Adipose tissue (tissue), 3 donors: ENCODE measurements around the gene BUD23. TPM values are rescaled to one million over a fixed set of nuclear protein-coding genes. Genes with fewer than 3 reads are reported as not detected.
"Not testable (repeated sequence)": the region's sequence is repeated elsewhere in the genome, so short reads cannot be mapped to it uniquely, and the experiment has no call there.

Source experiments
- H3K27ac ChIP-seq: one replicate; pipeline ENCODE4 v1.5.1; 2013; ENCODE audit warnings: low read depth, low read length
- WGBS, 3 donors: extraction: QIAGEN DNeasy Blood & Tissue Kit; methylation state at CpG; one replicate each; pipeline ENCODE4 v1.1.7; 2013; 5-methylcytosine and 5-hydroxymethylcytosine counted together
- polyA plus RNA-seq, 3 donors: library from polyadenylated mRNA; stranded (reverse); fragments of 200-250 nt; gene quantifications; one replicate each; pipeline ENCODE4 v1.2.3, GENCODE V29; 2013
- donor health status: healthy with polysubstance abuse.
- donor health status: Bipolar disorder and iron deficiency.
- donor health status: healthy.

Gene BUD23
- 10 to 100 TPM; 40.7 to 65.8 (median 46.4) TPM for polyA plus RNA-seq

- 0% methylated on average over 63 to 68 of the region's 68 CpGs for WGBS, 3 donors
- no peak within 1 kb of the TSS for H3K27ac ChIP-seq
Observed at GRCh38 chr7:73683056-73683787, at the start of gene BUD23, which contains the start of gene DNAJC30. TSS of gene BUD23 (plus strand) at chr7:73683597. CDS start at chr7:73683626, 29 bp downstream. TSS of gene DNAJC30 (minus strand) at chr7:73683453. CDS start at chr7:73683423, 30 bp downstream.

GRCh38 chr7:73633844-73634243 lies 49.6 kb upstream of the BUD23 start:
- WGBS, 3 donors = 77 to 84% (median 82%) methylated on average over 8 of the region's 8 CpGs
- no peak overlapping the region for H3K27ac ChIP-seq

- WGBS, 3 donors = 81 to 90% (median 84%) methylated on average over 8 of the region's 8 CpGs
Observed at GRCh38 chr7:73635428-73636200, 47.8 kb upstream of the BUD23 start.

GRCh38 chr7:73638911-73639310 lies 44.5 kb upstream of the BUD23 start:
- 31 to 77% (median 38%) methylated on average over 3 of the region's 3 CpGs for WGBS, 3 donors
- H3K27ac ChIP-seq = no peak overlapping the region

More at GRCh38 chr7:73635428-73636200, 47.8 kb upstream of the BUD23 start:
- no peak overlapping the region for H3K27ac ChIP-seq

GRCh38 chr7:73642834-73643233 lies 40.6 kb upstream of the BUD23 start:
- WGBS, 3 donors = 57 to 69% (median 59%) methylated on average over 2 of the region's 2 CpGs
- H3K27ac ChIP-seq = no peak overlapping the region

GRCh38 chr7:73644688-73645286 lies 38.6 kb upstream of the BUD23 start:
- H3K27ac ChIP-seq = no peak overlapping the region
- 56 to 75% (median 67%) methylated on average over 5 of the region's 5 CpGs for WGBS, 3 donors

GRCh38 chr7:73645643-73646174 lies 37.7 kb upstream of the BUD23 start:
- H3K27ac ChIP-seq = no peak overlapping the region
- 33 to 49% (median 46%) methylated on average over 4 of the region's 4 CpGs for WGBS, 3 donors

GRCh38 chr7:73646785-73647724 lies 36.3 kb upstream of the BUD23 start:
- 42 to 46% (median 44%) methylated on average over 15 to 16 of the region's 16 CpGs for WGBS, 3 donors
- no peak overlapping the region for H3K27ac ChIP-seq

GRCh38 chr7:73647725-73648592 lies 35.4 kb upstream of the BUD23 start:
- 1 to 4% (median 3%) methylated on average over 29 to 61 of the region's 62 CpGs for WGBS, 3 donors
- no peak overlapping the region for H3K27ac ChIP-seq

- no peak overlapping the region for H3K27ac ChIP-seq
- 38 to 70% (median 45%) methylated on average over 1 of the region's 1 CpG for WGBS, 3 donors
Observed at GRCh38 chr7:73648593-73649332, 34.6 kb upstream of the BUD23 start.

- WGBS, 3 donors = 39 to 60% (median 43%) methylated on average over 9 of the region's 9 CpGs
Observed at GRCh38 chr7:73649576-73649975, 33.8 kb upstream of the BUD23 start.

GRCh38 chr7:73650524-73650923 lies 32.9 kb upstream of the BUD23 start:
- H3K27ac ChIP-seq = no peak overlapping the region
- WGBS, 3 donors = 49 to 71% (median 60%) methylated on average over 5 of the region's 5 CpGs

More at GRCh38 chr7:73649576-73649975, 33.8 kb upstream of the BUD23 start:
- H3K27ac ChIP-seq = no peak overlapping the region

- WGBS, 3 donors = 55 to 82% (median 71%) methylated on average over 11 of the region's 11 CpGs
- H3K27ac ChIP-seq = no peak overlapping the region
Observed at GRCh38 chr7:73652541-73652949, 30.9 kb upstream of the BUD23 start.

GRCh38 chr7:73655309-73655708 lies 28.1 kb upstream of the BUD23 start:
- 80 to 85% (median 84%) methylated on average over 4 of the region's 4 CpGs for WGBS, 3 donors
- not testable (repeated sequence) for H3K27ac ChIP-seq

GRCh38 chr7:73659983-73660382 lies 23.4 kb upstream of the BUD23 start:
- H3K27ac ChIP-seq = no peak overlapping the region
- WGBS, 3 donors = 65 to 67% (median 65%) methylated on average over 8 of the region's 8 CpGs

GRCh38 chr7:73660594-73660993 lies 22.8 kb upstream of the BUD23 start:
- WGBS, 3 donors = 53 to 76% (median 68%) methylated on average over 4 of the region's 4 CpGs
- not testable (repeated sequence) for H3K27ac ChIP-seq
